ENCODE data around the gene P4HA2.

DNA sequence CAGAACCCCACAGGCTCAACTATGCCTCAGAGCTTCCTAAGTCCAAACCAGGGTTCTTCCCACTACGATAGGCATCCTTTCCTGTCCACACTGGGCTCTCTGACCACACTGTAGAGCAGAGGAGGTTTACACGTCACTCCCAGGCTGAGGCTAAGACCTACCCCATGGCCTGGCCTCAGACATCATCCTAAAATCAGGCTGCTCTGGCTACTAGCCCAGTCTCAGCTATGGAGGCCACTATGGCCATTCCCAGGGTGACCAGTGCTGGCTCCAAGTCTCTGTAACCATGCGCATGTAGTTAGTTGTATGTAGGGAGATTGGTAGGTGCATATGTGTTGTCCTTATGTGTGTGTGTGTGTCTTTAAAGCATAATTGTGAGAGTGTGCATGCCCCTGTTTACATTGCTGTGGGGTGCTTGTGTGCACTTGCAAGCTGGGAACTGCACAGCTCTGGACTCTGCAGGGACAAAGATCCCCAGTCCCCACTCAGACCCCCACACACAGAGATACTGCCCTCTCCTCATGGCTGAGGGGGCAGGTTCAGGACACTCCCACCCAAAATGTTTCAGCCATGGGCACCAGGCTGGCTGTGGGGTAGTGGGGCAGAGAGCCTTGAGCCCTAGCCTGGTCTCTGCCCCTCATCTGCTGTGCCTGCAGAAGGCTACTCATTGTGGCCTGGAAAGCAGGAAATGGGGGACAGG, 42.1 kb upstream of the P4HA2 start:
- TF ChIP-seq, protein P1, sequence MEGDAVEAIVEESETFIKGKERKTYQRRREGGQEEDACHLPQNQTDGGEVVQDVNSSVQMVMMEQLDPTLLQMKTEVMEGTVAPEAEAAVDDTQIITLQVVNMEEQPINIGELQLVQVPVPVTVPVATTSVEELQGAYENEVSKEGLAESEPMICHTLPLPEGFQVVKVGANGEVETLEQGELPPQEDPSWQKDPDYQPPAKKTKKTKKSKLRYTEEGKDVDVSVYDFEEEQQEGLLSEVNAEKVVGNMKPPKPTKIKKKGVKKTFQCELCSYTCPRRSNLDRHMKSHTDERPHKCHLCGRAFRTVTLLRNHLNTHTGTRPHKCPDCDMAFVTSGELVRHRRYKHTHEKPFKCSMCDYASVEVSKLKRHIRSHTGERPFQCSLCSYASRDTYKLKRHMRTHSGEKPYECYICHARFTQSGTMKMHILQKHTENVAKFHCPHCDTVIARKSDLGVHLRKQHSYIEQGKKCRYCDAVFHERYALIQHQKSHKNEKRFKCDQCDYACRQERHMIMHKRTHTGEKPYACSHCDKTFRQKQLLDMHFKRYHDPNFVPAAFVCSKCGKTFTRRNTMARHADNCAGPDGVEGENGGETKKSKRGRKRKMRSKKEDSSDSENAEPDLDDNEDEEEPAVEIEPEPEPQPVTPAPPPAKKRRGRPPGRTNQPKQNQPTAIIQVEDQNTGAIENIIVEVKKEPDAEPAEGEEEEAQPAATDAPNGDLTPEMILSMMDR (conservative IDR thresholded peaks at IDR 0.05): no peak
- TF ChIP-seq ZFX (IDR thresholded peaks at IDR 0.05): no peak

Data from C4-2B (cell line).